Endothelial cell of hepatic sinusoid (primary cell): Measurements from ENCODE around the gene CXorf65.

Source experiments
- in situ Hi-C: cut with HindIII; loops from 2 replicates; pipeline ENCODE4 v1.10.0; 2017; ENCODE audit warnings: low sequenced_read_pairs

Gene CXorf65

GRCh38 chrX:71107762-71108360 is 1.3 kb upstream of the CXorf65 start:
- in situ Hi-C loops: no loop called here

- in situ Hi-C loops: no loop called here
Measured at GRCh38 chrX:71107245-71107644, 705 bp upstream of the CXorf65 start.

- in situ Hi-C loops: no loop called here
Measured at GRCh38 chrX:71105628-71106027, 912 bp downstream of the CXorf65 start.

GRCh38 chrX:71103110-71103983 is 3.2 kb downstream of the CXorf65 start:
- in situ Hi-C loops: no loop called here

GRCh38 chrX:71102292-71102691 is 4.2 kb downstream of the CXorf65 start:
- in situ Hi-C loops: no loop called here

- in situ Hi-C loops: no loop called here
Measured at GRCh38 chrX:71100581-71101505, 5.7 kb downstream of the CXorf65 start.

- in situ Hi-C loops: no loop called here
Measured at GRCh38 chrX:71099736-71100135, 6.8 kb downstream of the CXorf65 start.

GRCh38 chrX:71098951-71099506 is 7.5 kb downstream of the CXorf65 start:
- in situ Hi-C loops: no loop called here

- in situ Hi-C loops: no loop called here
Measured at GRCh38 chrX:71098302-71098701, 8.2 kb downstream of the CXorf65 start.

GRCh38 chrX:71096760-71097032 is 9.8 kb downstream of the CXorf65 start:
- in situ Hi-C loops: no loop called here

GRCh38 chrX:71095981-71096759 is 10.4 kb downstream of the CXorf65 start:
- in situ Hi-C loops: no loop called here

GRCh38 chrX:71095555-71095980 is 11.0 kb downstream of the CXorf65 start, which contains the start of gene FOXO4:
Gene FOXO4 (plus strand): TSS chrX:71095851. CDS start chrX:71096529, 678 bp downstream.
- in situ Hi-C loops: no loop called here

GRCh38 chrX:71095033-71095432 is 11.5 kb downstream of the CXorf65 start:
- in situ Hi-C loops: no loop called here

- in situ Hi-C loops: no loop called here
Measured at GRCh38 chrX:71091263-71091662, 15.3 kb downstream of the CXorf65 start.

GRCh38 chrX:71085900-71086299 is 20.6 kb downstream of the CXorf65 start:
- in situ Hi-C loops: no loop called here

- in situ Hi-C loops: no loop called here
Measured at GRCh38 chrX:71082822-71083221, 23.7 kb downstream of the CXorf65 start.

- in situ Hi-C loops: no loop called here
Measured at GRCh38 chrX:71082124-71082647, 24.4 kb downstream of the CXorf65 start.

- in situ Hi-C loops: no loop called here
Measured at GRCh38 chrX:71081330-71082123, 25.0 kb downstream of the CXorf65 start.

- in situ Hi-C loops: loop anchor here (25.0 kb wide), 1 partner anchor 92 kb away; no protein-coding TSS in a partner anchor
Measured at GRCh38 chrX:71070531-71070930, 36.0 kb downstream of the CXorf65 start.
